C4-2B (cell line): ENCODE data around the gene SAMHD1.

Source experiments
- CTCF ChIP-seq: fragments of 450-650 bp; conservative IDR thresholded peaks from 2 replicates; pipeline ENCODE4 v1.5.1; 2017; ENCODE audit warnings: mild to moderate bottlenecking
- ZFX ChIP-seq: fragments of 450-650 bp; IDR thresholded peaks from 2 replicates; pipeline ENCODE4 v1.6.1; 2017

DNA sequence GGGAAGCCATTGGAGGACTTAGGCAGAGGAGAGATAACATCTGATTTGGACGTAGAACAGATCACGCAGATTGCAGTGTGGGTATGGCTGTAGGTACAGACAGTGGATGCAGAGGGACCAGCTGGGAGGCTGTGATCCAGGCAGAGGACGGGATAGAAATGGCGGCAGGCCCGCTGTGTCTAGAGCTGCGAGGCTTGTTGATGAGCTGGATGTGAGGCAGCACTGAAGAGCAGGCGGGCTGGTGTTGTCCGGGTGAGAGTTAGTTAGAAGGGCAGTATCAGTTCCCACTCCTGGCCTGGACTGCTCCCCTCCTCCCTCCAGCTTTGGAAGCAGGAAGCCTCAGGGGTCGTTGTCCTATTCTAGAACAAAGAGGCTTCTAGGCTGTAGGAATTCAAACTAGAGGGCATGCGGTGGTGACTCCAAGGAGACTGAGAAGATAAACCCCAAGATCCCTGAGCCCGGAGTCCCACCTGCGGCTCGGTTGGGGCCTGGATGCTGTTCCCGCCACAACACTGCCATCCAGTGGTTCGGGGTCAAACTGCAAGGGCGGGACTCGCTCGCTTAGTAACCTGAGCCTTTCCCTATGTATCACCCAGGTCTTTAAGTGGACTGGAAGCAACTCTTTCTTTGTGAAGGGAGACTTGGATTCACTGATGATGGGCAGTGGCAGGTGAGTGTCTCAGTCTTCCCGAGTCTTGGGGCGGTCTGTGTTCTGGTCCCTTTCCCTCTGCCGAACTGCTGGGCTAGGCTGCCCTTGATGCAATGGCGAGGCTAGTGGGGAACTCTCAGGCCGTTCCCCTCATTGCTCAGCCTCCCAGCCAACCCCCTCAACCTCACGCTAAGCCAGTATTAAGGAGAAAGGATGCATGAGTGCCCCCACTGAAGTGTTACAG, 64.4 kb downstream of the SAMHD1 start:
- TF ChIP-seq CTCF (peak; percentile 98), ZFX (no peak)
